HCT116 (cell line): ENCODE data around the gene DPP6. TPM values are rescaled to one million over a fixed set of nuclear protein-coding genes. Genes with fewer than 3 reads are reported as not detected.

Experiments used
- ATAC-seq: fragments of 200-7000 bp; cut with Tn5 transposase; 2 replicates; pipeline ENCODE4 v1.9.1; 2020; ENCODE audit warnings: mild to moderate bottlenecking, moderate library complexity
- BruUV-seq: library from RNA; stranded (reverse); fragments of 400-500 nt; replicated peaks from 2 replicates; lab custom pipeline; 2021; lab: Mats Ljungman, UMichigan
- CTCF ChIA-PET: fragments of 300-600 bp; sonication (Branson Sonifier 250); formaldehyde crosslinking; loops from one replicate; lab custom pipeline; 2021; ENCODE audit warnings: antibody characterized with exemption; lab: Charles Lee
- POLR2A ChIA-PET: fragments of 300-600, 350-600 bp; sonication (Branson Sonifier 250); formaldehyde crosslinking; loops from one replicate; lab custom pipeline; 2021; ENCODE audit warnings: antibody characterized with exemption; lab: Charles Lee
- RAD21 ChIA-PET, 2 experiments: fragments of 300-600 bp; sonication (Branson Sonifier 250); formaldehyde crosslinking; loops; one replicate each; lab custom pipeline; 2023; ENCODE audit warnings: low total read pairs in 2 of 2; ENCODE audit not compliant: uncharacterized antibody in 2 of 2, unreplicated experiment in 2 of 2, low non-redundant PET in 1 of 2; lab: Charles Lee
- DNase-seq: peaks from one replicate; pipeline ENCODE4 v3.0.0-alpha.2; 2010; ENCODE audit warnings: low read depth, low spot score
- H2AFZ ChIP-seq: fragments of 200-600 bp; shearing (Covaris generic), sonication (generic); 2 replicates; pipeline ENCODE4 v1.6.1; 2017; ENCODE audit warnings: low read depth, mixed run types, mixed read lengths, antibody characterized with exemption, low read length; ENCODE audit not compliant: poor library complexity, severe bottlenecking
- H3K27ac ChIP-seq: 2 replicates; pipeline ENCODE4 v1.5.1; 2012; ENCODE audit warnings: low read depth, low read length
- H3K27me3 ChIP-seq: fragments of 200-600 bp; sonication (generic); 2 replicates; pipeline ENCODE4 v1.6.1; 2016; ENCODE audit warnings: mixed run types, low read length, mixed read lengths; ENCODE audit not compliant: insufficient read depth
- H3K36me3 ChIP-seq, 2 experiments: fragments of 200-500 bp in 1 of 2; fragments of 200-600 bp in 1 of 2; sonication (Bioruptor generic) in 1 of 2; sonication (generic) in 1 of 2; 2 replicates each; pipeline versions ENCODE4 v1.5.1 to v1.6.1; 2014 to 2016; ENCODE audit warnings: low read length in 2 of 2, inconsistent platforms in 1 of 2, mixed read lengths in 1 of 2, mixed run types in 1 of 2; ENCODE audit not compliant: insufficient read depth in 2 of 2, control insufficient read depth in 1 of 2
- H3K4me1 ChIP-seq, 2 experiments: fragments of 200-600 bp in 1 of 2; sonication (generic) in 1 of 2; 2 replicates each; pipeline versions ENCODE4 v1.5.1 to v1.6.1; 2012 to 2017; ENCODE audit warnings: low read length in 2 of 2, inconsistent platforms in 1 of 2, mild to moderate bottlenecking in 1 of 2, mixed read lengths in 1 of 2, mixed run types in 1 of 2, moderate library complexity in 1 of 2; ENCODE audit not compliant: insufficient read depth in 2 of 2, control insufficient read depth in 1 of 2
- H3K4me2 ChIP-seq: fragments of 200-600 bp; sonication (generic); 2 replicates; pipeline ENCODE4 v1.6.1; 2017; ENCODE audit warnings: mixed run types, low read length, mixed read lengths
- H3K4me3 ChIP-seq, 2 experiments: fragments of 200-600 bp in 1 of 2; sonication (generic) in 1 of 2; replicated peaks in 1 of 2; 2 replicates each; pipeline ENCODE4 v1.5.1; 2011 to 2016; ENCODE audit warnings: low read length in 2 of 2, control low read depth in 1 of 2, low read depth in 1 of 2, mild to moderate bottlenecking in 1 of 2, mixed read lengths in 1 of 2, mixed run types in 1 of 2
- H3K79me2 ChIP-seq: fragments of 200-600 bp; sonication (generic); 2 replicates; pipeline ENCODE4 v1.6.1; 2017; ENCODE audit warnings: mild to moderate bottlenecking, mixed run types, low read length, moderate library complexity, mixed read lengths; ENCODE audit not compliant: insufficient read depth
- H3K9ac ChIP-seq: fragments of 200-600 bp; sonication (generic); 2 replicates; pipeline ENCODE4 v1.6.1; 2016; ENCODE audit warnings: low read length, mixed read lengths
- H3K9me2 ChIP-seq: fragments of 200-600 bp; sonication (generic), shearing (Covaris generic); 2 replicates; pipeline ENCODE4 v1.6.1; 2017; ENCODE audit warnings: mixed run types, mild to moderate bottlenecking, moderate library complexity; ENCODE audit not compliant: insufficient read depth
- H3K9me3 ChIP-seq, 2 experiments: fragments of 200-500 bp in 1 of 2; fragments of 200-600 bp in 1 of 2; sonication (Bioruptor generic) in 1 of 2; sonication (generic) in 1 of 2; 2 replicates each; pipeline ENCODE4 v1.6.1; 2014 to 2017; ENCODE audit warnings: low read length in 2 of 2, mixed read lengths in 2 of 2, inconsistent platforms in 1 of 2, low read depth in 1 of 2, mild to moderate bottlenecking in 1 of 2, mixed run types in 1 of 2, moderate library complexity in 1 of 2; ENCODE audit not compliant: control insufficient read depth in 1 of 2, insufficient read depth in 1 of 2
- H4K20me1 ChIP-seq: fragments of 200-600 bp; sonication (generic), shearing (Covaris generic); 2 replicates; pipeline ENCODE4 v1.6.1; 2017; ENCODE audit warnings: mixed run types, mild to moderate bottlenecking, moderate library complexity; ENCODE audit not compliant: insufficient read depth
- ATF3 ChIP-seq: IDR thresholded peaks from 2 replicates; pipeline ENCODE4 v1.6.1; 2012
- CBX3 ChIP-seq: IDR thresholded peaks from 2 replicates; pipeline ENCODE4 v1.6.1; 2012; ENCODE audit warnings: low read depth
- CEBPB ChIP-seq: IDR thresholded peaks from 2 replicates; pipeline ENCODE4 v1.6.1; 2012; ENCODE audit warnings: low read depth
- CTCF ChIP-seq, 3 experiments: fragments of 200-600 bp in 1 of 3; sonication (generic) in 1 of 3; IDR thresholded peaks in 2 of 3; conservative IDR thresholded peaks in 1 of 3; 2 replicates each; pipeline ENCODE4 v1.5.1; 2012 to 2017; ENCODE audit warnings: low read depth in 2 of 3, low read length in 2 of 3, antibody characterized with exemption in 1 of 3, borderline replicate concordance in 1 of 3, control low read depth in 1 of 3, mild to moderate bottlenecking in 1 of 3, mixed read lengths in 1 of 3, mixed run types in 1 of 3, moderate library complexity in 1 of 3; ENCODE audit not compliant: insufficient read depth in 1 of 3
- ELF1 ChIP-seq: IDR thresholded peaks from 2 replicates; pipeline ENCODE4 v1.6.1; 2012; ENCODE audit warnings: low read depth, borderline replicate concordance
- EZH2 ChIP-seq: fragments of 200-600 bp; sonication (generic); IDR thresholded peaks from 2 replicates; pipeline ENCODE4 v1.6.1; 2017; ENCODE audit warnings: antibody characterized with exemption, mixed run types
- EZH2phosphoT487 ChIP-seq: fragments of 200-600 bp; IDR thresholded peaks from 2 replicates; pipeline ENCODE4 v1.6.1; 2018; ENCODE audit warnings: antibody characterized with exemption, borderline replicate concordance
- FOSL1 ChIP-seq: IDR thresholded peaks from 2 replicates; pipeline ENCODE4 v1.6.1; 2012; ENCODE audit warnings: low read depth
- MAX ChIP-seq: IDR thresholded peaks from 2 replicates; pipeline ENCODE4 v1.6.1; 2012
- POLR2AphosphoS5 ChIP-seq: IDR thresholded peaks from 2 replicates; pipeline ENCODE4 v1.6.1; 2011; ENCODE audit warnings: mild to moderate bottlenecking, low read depth, low read length, moderate library complexity
- SIN3A ChIP-seq: IDR thresholded peaks from 2 replicates; pipeline ENCODE4 v1.6.1; 2012; ENCODE audit warnings: low read depth
- TCF7L2 ChIP-seq: IDR thresholded peaks from 2 replicates; pipeline ENCODE4 v1.7.0; 2011; ENCODE audit warnings: borderline replicate concordance, inconsistent platforms; ENCODE audit not compliant: insufficient read depth, insufficient read length; ENCODE audit errors: extremely low read depth
- ZFX ChIP-seq: fragments of 450-650 bp; IDR thresholded peaks from 2 replicates; pipeline ENCODE4 v1.6.1; 2017
- ZNF274 ChIP-seq: fragments of 200-500 bp; sonication (Bioruptor generic); IDR thresholded peaks from 2 replicates; pipeline ENCODE4 v1.6.1; 2014; ENCODE audit warnings: mild to moderate bottlenecking, low read depth, low read length, inconsistent platforms
- intact Hi-C: fragments of 100-400 bp; cut with micrococcal nuclease; formaldehyde crosslinking; loops from 2 replicates; pipeline ENCODE4 v1.10.0; 2022
- total RNA-seq: library from RNA; stranded (reverse); gene quantifications from one replicate; pipeline ENCODE4 v1.2.1, GENCODE V29; 2021; ENCODE audit not compliant: unreplicated experiment
- TF ChIP-seq, protein P1 (sequence below): IDR thresholded peaks from 2 replicates; pipeline ENCODE4 v1.6.1; 2011; ENCODE audit warnings: mild to moderate bottlenecking, low read length, moderate library complexity; ENCODE audit not compliant: insufficient replicate concordance; ENCODE audit errors: extremely low read depth

Gene DPP6
- total RNA-seq, 1 experiment from 2014 or later, result not detected

- no peak overlapping the region for H3K4me3 ChIP-seq
- ATAC-seq (no peak), DNase-seq (no peak)
- H3K36me3 ChIP-seq, result no peaks in the 10 kb centered on the region; a peak in 1 of 4 replicates
- ChIA-PET POLR2A (no interaction called here), RAD21 (no interaction called here), CTCF (no interaction called here)
- no peak overlapping the region for H3K4me2 ChIP-seq
- TF ChIP-seq SIN3A (no peak), MAX (no peak), ATF3 (no peak), CTCF (IDR thresholded peaks at IDR 0.05 in 2 of 3, conservative IDR thresholded peaks at IDR 0.05 in 1 of 3; ENCODE audit: borderline replicate concordance in 1 of 3, insufficient read depth in 1 of 3, low read depth in 2 of 3, low read length in 2 of 3) (no peak), POLR2AphosphoS5 (no peak), ZFX (no peak), ELF1 (no peak), TCF7L2 (no peak), EZH2 (no peak), CEBPB (no peak), CBX3 (no peak), EZH2phosphoT487 (no peak), ZNF274 (no peak), FOSL1 (no peak)
- TF ChIP-seq, protein P1, sequence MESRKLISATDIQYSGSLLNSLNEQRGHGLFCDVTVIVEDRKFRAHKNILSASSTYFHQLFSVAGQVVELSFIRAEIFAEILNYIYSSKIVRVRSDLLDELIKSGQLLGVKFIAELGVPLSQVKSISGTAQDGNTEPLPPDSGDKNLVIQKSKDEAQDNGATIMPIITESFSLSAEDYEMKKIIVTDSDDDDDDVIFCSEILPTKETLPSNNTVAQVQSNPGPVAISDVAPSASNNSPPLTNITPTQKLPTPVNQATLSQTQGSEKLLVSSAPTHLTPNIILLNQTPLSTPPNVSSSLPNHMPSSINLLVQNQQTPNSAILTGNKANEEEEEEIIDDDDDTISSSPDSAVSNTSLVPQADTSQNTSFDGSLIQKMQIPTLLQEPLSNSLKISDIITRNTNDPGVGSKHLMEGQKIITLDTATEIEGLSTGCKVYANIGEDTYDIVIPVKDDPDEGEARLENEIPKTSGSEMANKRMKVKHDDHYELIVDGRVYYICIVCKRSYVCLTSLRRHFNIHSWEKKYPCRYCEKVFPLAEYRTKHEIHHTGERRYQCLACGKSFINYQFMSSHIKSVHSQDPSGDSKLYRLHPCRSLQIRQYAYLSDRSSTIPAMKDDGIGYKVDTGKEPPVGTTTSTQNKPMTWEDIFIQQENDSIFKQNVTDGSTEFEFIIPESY, result no peak
- H3K9me3 ChIP-seq, result peaks cover 0 to 15% of the 10 kb centered on the region in 2 experiments; a peak in 2 of 4 replicates
- H3K27me3 ChIP-seq, result no peaks in the 10 kb centered on the region
- H3K9ac ChIP-seq, result no peak overlapping the region
- H3K79me2 ChIP-seq, result no peaks in the 10 kb centered on the region
- intact Hi-C loops, result no loop called here
- H3K9me2 ChIP-seq, result no peaks in the 10 kb centered on the region
- no peaks in the 10 kb centered on the region for H4K20me1 ChIP-seq
- H2AFZ ChIP-seq, result no peak overlapping the region
- no peak overlapping the region for H3K27ac ChIP-seq
- no TSS peak for BruUV-seq
- H3K4me1 ChIP-seq, result no peaks in the 10 kb centered on the region
Observed at GRCh38 chr7:154472343-154472742, 420.1 kb downstream of the DPP6 start.
